Measurements from ENCODE around the gene COG3.

The COG3 gene

DNA sequence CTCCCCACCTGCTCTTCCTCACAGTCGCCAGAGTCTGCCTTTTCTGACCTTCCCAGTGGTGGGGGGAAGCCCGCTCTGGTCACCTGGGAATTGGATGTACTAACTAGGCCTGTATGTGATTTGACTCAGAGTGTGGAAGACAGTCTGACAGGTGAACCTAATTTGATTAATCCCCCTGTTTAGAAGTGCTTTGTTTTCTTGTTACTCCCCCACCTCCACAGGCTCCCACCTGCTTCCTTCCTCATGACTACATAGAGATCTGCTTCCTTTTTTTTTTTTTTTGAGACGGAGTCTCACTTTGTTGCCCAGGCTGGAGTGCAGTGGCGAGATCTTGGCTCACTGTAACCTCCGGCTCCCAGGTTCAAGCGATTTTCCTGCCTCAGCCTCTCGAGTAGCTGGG, 44.0 kb downstream of the COG3 start:
- DNase-seq: peak; percentile 10

DNA sequence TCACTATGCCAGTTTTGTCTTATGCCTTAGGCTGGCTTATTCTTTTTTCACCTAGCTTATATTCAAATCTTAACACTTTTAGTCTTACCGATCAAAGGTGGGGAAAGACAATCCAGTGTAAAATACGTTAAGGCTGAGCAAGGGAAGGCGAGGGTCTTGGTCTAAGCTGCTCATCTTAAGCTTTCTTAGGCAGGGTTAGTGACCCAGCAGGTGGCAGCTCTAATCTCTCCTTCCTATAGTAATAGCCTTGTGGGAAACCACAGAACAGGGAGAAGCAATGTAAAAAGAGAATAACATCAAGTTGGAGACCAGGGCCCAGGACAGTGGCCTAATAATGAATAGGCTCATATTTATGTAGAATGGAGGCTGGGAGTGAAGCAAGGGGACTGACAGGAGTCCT, 45.9 kb downstream of the COG3 start:
- DNase-seq: no peak

DNA sequence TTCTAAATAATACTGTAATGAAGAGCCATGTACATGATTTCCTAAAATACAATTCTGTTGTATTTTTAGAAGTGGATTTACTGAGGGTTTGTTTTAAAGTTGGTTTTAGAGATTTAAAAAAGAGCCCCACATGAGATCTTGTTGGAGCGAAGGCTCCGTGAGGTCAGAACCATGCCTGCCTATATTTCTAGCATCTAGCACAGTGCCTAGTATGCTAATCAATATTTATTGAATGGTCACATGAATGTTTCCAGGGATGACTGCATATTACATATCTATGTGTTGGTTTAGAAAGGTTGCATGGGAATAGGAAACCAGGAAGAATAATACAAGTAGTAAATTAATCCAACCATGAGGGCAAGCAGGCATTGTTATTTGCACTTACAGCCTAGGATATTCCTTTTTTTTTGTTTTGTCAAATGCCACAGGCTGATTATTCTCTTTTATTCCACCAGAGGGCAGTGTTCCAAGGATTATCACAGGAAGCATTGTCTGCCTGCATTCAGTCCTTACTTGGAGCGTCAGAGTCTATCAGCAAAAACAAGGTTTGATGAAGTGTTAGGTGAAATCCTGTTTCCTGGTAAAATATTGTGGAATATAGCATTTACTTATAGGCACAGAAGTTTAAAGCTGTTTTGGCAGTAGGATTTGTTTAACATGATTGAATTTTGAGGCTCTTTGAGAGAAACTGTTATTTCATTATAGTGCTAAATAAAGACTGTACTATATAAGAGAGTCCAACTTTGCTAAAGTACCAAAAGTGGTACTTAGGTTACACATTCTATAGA, 46.8 kb downstream of the COG3 start:
- DNase-seq: peak; percentile 90

DNA sequence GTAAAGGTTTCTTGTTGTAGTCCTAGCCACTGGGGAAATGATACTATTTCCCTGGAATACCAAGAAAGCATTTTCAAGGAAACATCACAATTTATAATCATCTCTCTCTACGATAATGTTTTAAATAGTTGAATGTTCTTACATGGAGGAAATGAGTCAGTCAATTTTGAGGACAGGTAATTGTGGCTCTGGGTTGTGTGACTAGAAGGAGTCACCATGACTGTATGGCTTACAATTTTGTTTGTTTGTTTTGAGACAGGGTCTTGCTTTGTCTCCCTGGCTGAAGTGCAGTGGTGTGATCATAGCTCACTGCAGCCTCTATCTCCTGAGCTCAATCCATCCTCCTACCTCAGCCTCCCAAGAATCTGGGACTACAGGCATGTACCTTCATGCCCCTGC, 47.4 kb downstream of the COG3 start:
- DNase-seq: no peak

DNA sequence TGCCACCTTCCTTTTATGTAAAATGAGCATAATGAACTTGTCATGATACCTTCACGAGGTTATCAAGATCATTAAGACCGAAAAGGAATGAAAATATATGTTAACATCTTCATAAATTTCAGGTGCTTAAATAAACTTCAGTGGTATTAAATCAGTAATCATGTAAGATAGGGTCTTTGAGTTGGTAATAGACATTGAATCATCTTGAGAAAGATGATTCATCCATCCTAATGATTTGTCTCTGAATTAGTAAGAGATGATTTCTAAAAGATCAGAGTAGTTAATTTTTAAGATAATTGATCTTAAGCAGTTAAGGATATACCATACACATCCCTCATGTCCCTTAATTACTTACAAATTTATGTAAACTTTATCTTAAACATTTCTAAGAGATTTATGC, 52.0 kb downstream of the COG3 start:
- DNase-seq: no peak

DNA sequence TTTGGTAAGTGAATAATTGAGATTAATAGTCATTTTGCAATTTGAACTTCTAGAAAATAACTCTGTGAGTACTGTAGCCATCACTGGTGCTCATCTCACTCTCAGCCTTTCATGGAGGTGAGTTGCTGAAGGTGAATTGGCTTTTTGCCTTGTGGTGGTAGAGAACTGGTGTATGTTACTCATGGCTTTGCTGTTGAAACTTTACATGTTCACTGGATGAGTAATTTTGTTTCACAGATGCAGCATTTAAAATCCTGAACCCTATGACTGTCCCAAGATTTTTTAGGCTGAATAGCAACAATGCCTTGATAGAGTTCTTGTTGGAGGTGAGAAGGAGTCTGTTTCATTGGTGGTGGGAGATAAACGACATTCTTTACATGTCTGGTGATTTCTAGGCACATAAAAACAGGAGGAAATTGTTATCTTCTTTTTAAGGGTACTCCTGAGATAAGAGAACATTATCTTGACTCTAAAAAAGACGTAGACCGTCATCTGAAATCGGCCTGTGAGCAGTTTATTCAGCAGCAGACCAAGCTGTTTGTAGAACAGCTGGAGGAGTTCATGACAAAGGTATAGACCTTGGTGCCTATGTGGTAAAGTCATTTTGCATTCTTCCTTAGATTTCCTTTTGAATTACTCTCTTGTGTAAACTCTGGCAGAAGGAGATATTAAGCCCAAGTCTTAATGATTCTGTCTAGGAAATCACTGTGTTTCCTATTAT, 53.9 kb downstream of the COG3 start:
- DNase-seq: no peak

DNA sequence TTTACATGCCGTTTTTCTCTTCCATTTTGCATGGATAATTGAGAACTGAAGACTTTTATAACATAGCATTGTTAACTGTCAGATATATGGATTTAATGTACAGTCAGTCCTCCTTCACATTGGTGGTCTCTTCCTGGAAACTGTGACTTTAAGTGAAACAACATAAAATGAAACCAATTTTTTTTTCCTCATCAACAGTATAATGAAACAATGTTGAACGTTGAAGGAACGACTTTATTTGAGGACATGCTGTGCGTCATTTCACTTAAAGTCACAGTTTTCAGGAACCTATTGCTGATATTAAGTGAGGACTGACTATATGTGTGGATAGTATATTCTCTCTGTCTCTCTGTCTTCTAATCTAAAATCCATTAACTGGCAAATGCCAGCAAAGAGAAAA, 54.8 kb downstream of the COG3 start:
- no peak for DNase-seq

DNA sequence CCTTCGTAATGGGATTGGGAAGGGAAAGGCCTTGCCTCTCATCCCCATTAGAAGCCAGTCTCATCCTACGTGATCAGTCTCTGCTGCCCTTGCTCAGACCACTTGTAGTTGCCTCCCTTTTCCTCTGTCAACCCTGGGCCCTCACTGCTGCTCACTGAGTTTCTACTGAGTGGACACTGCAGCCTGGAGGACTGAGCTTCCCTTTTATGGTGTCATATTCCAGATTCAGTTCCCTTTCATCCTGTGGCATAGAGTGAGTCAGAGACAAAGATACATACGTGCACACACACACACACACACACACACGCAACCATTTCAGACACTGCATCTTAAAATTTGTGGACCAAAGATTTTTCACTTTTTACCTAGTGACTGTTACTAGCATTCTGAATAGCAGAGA, 56.6 kb downstream of the COG3 start:
- no peak for DNase-seq

DNA sequence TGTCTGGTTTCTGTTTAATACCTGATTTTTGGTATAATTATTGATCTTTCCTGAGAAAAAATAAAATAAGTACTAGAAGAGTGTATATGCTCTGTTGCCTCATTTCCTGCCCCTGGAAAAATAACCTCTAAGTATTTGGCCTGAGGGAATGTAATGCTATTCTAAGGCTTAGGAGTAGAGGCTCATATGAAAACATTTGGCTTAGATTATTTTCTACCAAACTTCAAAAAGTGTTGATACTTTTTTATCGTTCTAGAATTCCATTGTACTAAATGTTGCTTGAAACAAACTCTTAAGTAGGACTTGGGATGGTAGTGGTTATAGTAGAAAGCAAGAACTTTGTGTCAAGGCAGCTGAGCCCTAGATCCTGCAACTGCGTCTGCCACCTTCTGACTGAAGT, 57.8 kb downstream of the COG3 start:
- no peak for DNase-seq

DNA sequence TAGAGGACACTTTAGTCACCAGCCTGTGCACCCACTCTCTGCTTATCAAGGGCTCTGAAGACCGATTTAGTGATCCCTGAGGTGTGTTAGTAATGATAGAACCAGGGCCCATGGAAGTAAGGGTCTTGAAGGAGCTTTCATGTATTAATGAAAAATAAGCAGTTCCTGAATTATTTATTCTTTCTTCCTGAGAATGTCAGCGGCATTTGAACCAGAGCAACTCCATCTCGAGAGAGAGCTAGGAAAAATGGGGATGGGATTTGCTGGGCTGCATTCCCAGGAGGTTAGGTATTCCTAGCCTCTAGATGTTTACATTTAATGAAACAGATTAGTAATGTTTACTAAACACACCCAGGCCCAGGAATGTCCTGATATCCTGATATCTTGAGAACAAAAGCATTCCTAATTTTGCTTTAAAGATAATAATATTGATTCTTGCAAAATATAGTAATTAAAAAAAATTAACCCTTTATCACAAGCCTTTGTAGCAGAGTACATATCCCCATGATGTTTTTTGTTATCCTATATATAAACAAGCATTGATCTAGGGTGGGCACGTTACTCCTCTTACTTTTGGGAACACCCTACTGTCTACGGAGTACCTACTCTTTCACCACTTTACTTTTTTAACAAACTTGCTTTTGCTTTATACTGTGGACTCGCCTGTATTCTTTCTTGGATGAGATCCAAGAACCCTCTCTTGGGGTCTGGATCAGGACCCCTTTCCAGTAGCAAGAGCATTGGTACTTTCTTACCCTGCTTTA, 63.1 kb downstream of the COG3 start:
- DNase-seq: no peak

DNA sequence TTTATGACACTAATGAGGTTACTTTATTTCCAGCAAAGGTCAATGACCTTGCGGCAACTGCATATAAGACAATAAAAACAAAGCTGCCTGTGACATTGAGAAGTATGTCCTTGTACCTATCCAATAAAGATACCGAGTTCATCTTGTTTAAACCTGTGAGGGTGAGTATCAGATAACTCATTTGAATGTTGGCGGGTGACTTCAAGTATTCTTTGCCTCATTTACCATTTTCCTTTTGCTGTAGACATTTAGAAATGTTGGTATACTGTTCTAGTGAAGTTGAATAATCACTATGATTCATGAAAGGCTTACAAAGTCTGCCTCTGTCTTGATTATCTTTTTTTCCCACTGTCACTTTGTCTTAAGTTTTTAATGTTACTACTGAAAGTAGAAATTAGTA, 65.0 kb downstream of the COG3 start:
- DNase-seq: no peak

DNA sequence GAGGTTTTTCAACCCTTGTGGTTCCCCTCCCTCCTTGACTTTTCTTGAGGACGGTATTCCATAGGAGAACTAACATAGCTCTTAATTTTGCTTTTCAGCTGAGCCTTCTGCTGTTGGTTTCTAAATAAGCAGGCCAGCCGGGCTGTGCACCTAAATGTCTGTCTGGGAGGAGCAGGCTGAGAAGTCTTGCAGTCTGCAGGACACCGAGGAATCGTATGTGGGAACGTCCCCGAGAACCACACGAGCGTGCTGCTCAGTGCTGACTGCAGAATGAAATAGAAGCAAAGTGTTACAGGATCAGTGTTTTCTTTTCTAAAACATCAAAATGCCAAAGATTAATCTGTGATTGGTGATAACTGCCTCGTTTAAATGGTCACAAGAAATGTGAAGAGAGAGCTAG, 69.9 kb downstream of the COG3 start:
- DNase-seq: no peak

DNA sequence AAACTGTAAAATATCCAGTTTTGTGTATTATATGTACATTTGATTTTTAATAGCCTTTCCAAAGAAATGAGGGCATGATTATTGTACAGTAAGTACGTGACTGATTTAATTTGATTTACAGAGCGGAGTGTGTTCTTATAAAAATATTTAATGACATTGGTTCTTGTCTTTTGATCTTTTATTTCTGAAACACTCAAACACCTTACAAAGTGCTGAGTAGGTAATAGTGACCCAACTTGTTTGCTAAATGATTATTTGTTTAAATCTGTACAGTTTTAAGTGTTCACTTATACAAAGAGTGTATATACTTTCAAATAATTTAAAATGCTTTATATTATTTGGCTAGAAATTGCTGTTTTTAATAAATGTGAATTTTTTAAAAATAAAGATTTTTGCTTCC, 71.5 kb downstream of the COG3 start:
- no peak for DNase-seq

DNA sequence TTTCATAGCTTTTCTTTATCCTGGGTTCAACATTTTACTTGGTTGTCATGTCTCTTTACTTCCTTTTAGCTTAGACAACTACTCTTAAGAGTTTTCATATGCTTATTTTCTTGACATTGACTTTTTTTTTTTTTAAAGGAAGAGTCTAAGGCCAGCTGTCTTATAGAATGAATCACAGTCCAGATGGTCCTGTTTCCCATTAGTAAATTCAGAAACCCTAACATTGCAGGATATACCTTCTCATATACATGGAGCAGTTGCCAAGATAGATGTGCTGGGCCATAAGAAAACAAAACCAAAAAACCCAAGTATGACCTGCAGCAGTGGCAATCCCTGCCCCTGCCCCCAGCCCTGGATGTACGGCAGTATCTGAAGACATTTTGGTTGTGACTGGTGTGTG, 72.8 kb downstream of the COG3 start:
- no peak for DNase-seq

DNA sequence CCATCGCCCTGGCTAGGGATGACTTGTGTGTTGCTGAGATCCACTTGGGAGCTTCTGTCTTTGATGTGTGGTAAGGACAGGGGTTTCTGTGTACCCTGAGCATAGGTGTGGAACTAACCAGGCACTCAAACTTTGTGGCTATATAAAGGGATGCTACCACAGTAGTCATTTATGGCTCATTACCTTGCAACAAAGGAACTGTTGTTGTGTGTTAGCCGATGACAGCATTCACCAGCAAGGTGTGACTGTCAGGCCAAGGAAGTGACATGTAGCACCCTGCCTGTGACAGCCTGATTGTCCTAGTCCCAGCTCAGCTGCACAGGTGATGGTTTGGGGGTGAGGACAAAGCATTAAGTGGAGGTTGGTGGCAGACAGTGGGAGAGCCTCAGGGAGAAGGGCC, 73.6 kb downstream of the COG3 start:
- DNase-seq: no peak

DNA sequence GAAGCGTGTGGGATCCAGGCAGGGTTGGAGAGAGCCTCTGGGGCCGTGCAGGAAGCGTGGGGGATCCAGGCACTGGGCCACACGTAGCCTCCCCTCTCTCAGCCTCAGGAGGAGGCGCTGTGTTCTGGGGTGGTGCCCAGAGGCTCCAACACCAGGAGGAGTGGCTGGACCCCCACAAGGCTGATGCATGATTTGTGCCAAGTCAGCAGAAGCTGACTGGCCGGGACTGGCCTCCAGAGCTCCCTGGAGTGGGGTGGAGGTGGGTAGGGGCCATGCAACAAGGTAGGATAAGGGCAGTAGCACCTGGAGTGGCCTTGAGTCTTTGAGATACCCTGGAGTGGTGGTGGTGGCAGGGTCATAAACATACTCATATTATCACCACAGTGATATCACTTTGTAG, 75.5 kb downstream of the COG3 start:
- no peak for DNase-seq

DNA sequence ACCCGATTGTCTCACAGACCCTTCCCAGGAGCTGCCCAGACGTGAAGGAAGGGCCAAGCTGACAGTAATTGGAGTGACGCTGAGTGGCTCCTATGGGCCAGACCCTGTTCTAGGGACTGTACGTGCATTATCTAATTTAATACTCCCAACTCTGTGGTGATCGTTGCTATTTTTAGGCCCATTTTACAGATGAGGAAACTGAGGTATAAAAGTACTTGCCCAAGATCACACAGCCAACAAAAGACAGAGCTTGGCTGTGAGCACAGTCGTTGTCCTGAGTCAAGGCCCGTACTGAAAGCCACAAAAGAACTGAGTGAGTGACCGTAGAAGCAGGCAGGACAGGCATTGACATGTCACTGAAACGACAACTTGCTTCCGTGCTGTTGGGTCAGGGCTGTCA, 76.1 kb downstream of the COG3 start:
- no peak for DNase-seq

DNA sequence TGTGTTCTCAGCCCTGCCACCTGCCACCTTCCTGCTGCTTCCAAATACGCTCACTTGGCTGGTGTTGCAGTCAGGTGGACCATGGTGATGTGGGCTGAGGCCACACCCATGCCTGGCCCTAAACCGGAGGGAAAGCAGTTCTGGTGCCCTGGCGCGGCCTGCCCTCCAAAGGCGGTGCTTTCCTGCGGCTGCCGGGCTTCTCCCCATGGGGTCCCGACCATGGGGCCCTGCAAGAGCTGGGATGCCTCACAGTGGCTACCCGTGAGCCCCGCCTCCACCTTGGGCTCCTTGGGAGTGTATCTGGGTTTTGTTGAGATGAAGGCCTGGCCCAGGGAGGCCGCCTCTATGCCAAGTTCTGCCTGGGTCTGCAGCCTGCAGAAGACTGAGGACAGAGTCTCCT, 77.1 kb downstream of the COG3 start:
- no peak for DNase-seq

DNA sequence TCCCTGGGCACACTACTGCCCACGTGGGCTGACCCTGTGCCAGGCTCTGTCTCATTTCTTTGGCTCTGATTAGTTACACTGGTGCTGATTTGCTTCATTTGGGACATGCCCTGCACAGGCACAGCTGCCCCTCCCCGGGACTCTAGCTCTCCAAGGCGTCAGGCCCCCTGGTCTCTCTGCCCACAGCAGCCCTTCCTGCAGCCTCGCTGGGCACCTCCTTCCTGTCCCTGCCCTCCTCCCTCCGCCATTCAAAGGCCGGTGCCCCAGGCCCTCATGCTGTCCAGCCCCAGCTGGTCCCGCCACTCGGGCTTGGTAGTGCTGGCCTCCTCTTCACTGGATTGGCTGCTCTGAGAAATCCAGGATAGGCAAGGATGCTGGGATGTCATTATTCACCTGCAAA, 77.7 kb downstream of the COG3 start:
- DNase-seq: no peak

DNA sequence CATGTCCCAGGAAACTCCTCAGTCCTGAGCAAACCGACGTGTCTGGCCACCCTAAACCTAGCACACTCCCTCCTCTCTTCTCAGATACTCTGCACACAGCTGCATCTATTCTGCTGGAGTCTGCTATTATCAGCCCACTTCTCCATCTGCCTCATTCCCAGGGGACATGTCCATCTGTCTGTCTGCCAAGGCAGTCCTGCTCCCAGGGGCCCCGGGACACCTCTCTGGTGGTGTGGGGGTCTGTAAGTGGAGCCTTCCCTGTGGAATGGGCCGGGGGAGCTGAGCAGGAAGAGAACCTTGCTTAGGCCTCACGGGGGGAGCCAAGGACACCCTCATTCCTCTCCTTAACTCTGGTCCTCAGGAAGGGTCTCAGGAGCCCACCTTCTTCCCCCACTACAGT, 78.1 kb downstream of the COG3 start:
- no peak for DNase-seq

DNA sequence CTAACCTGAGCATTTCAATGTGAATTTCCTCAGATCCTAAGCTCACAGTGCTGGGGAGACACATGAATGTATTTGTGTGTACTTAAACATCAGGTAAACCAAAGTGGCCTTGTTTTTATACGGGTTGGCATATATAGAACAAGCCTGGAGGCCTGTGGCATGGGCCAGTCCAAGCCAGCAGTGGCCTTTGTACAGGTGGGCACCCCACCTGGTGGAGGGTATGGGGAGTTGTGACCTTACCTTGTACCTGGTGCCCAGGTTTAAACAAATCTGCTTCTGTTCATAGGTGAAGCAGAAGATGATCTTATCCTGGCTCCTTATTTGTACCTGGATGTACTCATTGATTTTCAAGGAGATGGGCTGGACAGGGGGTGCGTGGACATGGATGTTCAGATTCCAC, 79.8 kb downstream of the COG3 start:
- no peak for DNase-seq

DNA sequence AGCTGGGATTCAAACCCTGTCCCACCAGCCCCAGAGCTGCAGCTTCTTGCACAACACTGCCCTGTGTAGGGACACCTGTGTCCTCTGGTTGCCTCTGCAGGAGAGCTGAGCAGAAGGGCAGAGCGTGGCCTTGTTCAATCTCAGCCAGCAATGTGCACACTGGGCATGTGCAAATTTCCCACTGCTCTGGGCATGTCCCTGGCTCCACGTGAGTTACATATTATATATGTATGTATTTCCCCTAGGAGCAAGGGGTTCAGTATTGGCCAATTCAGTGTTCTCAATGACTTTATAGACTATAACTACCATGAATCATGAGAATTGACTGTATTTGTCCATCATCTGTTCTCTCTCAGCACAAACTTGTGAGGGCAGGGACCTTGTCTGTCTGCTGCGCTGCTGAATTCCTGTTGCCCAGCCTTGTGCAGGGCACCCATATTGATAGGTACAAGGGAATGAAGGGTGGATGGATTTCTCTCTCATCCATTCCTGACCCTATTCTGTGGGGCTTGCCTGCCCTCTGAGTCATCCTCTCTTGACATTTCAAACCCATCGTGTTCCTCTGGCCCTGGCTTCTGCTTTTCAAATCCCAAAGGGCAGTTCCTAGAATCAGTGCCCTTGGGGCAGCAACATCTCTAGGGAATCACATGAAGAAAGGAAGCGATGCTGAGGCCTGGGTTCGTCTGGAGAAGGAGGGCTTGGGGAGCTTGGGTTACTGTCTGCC, 81.1 kb downstream of the COG3 start:
- no peak for DNase-seq

DNA sequence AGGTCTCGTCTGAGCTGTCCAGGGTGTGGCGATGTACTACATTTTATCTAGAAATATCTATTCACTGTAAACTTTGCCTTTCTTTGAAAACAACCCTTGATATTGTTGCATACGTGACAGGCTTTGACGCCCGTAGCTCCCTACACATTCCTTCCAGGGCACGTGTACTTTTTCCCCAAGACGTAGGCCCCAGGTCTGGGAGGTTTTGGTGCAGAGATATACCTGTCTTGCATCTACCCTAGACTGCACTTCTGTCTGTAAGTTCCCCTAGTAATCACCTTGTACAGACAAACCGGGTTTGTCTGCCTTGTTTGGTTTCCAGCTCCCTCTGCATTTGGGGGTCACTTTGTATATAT, 81.6 kb downstream of the COG3 start:
- DNase-seq: no peak

DNA sequence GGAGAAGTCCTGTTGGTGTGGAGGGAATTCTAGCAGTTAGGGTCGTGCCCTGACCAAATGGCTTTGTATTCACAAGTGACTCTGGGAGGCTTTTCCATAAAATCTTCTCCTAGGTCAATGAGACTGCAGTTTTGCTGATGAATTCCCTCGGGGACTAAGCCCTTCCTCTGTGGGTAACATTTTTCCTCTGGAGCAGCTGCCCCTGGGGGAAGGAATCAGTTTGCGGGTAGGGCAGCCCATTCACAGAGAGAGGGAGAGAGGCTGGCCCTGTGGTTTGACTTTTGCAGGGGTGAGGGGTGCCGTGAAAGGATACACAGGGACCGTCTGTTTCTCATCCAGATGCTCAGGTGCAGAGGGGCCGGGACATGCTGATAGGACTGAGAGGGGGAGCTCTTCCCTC, 83.5 kb downstream of the COG3 start:
- DNase-seq: no peak

All from hematopoietic multipotent progenitor cell treated with erythropoietin and hydrocortisone succinate and interleukin-3 and kit ligand, for 4 days (in vitro differentiated cells).